ENCODE results near the gene TADA3.
A peak's percentile ranks its signal among the peaks of the same experiment; 100 is the strongest.
"Not testable (repeated sequence)": the region's sequence is repeated elsewhere in the genome, so short reads cannot be mapped to it uniquely, and the experiment has no call there.

TADA3 gene

GRCh38 chr3:9784965-9785364 is 7.3 kb downstream of the TADA3 start:
- Mint-ChIP-seq H3K4me3 (no peak overlapping the region), H3K4me1 (ENCODE audit: low read depth) (peaks cover 56% of the 10 kb centered on the region), H3K36me3 (ENCODE audit: low read depth) (peaks cover 63% of the 10 kb centered on the region), H3K27ac (no peak overlapping the region), H3K27me3 (ENCODE audit: low read depth) (no peaks in the 10 kb centered on the region), H3K9me3 (no peaks in the 10 kb centered on the region)
- no peak for DNase-seq (ENCODE audit: low spot score)

DNA sequence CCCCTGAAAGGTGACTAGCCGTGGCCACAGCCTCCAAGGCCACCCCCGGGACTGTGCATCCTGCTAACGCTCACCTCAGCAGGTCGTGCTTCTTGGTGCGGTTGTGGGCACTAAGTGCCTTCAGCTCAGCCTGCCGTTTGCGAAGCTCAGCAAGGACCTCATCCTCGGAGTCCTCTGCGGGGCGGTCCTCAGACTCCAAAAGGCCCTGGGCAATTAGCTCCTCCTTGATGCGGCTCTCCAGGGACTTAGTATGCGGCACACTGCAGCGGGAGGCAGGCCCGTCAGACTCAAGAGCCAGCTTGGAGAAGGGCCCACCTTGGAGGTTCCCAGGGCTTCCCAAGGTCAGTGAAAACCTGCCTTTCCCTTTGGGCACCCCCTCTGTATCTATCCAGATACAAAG is 8.3 kb downstream of the TADA3 start:
- Mint-ChIP-seq H3K36me3 (ENCODE audit: low read depth) (peaks cover 60% of the 10 kb centered on the region), H3K4me1 (ENCODE audit: low read depth) (peaks cover 61% of the 10 kb centered on the region), H3K27me3 (ENCODE audit: low read depth) (no peaks in the 10 kb centered on the region), H3K27ac (no peak overlapping the region), H3K4me3 (no peak overlapping the region), H3K9me3 (no peaks in the 10 kb centered on the region)
- no peak for DNase-seq (ENCODE audit: low spot score)

DNA sequence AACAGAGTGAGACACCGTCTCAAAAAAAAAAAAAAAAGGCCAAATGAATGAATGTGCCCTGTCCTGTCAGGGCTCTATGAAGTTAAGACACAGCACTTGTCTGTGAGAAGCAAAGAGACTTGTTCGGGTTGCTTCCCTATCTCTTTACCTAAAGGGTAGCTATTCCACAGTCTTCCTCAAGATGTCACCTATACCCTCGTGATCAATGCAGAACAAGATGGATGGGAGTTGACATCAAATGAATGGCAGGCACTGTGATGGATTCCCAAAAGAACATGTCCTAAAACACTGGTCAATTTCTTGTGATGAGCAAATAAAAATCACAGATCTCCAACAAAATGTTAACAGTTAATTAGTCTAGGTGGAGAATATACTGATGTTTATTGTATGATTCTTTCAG is 9.5 kb downstream of the TADA3 start:
- no peak for DNase-seq (ENCODE audit: low spot score)
- Mint-ChIP-seq H3K27ac (peak overlapping the region; percentile 50), H3K9me3 (no peaks in the 10 kb centered on the region), H3K4me3 (no peak overlapping the region), H3K27me3 (ENCODE audit: low read depth) (no peaks in the 10 kb centered on the region), H3K4me1 (ENCODE audit: low read depth) (peaks cover 68% of the 10 kb centered on the region), H3K36me3 (ENCODE audit: low read depth) (peaks cover 59% of the 10 kb centered on the region)

GRCh38 chr3:9781978-9782603 is 10.2 kb downstream of the TADA3 start:
- H3K36me3 Mint-ChIP-seq (ENCODE audit: low read depth) = peaks cover 55% of the 10 kb centered on the region
- H3K4me3 Mint-ChIP-seq = no peak overlapping the region
- DNase-seq (ENCODE audit: low spot score) = no peak
- H3K9me3 Mint-ChIP-seq = no peaks in the 10 kb centered on the region
- H3K4me1 Mint-ChIP-seq (ENCODE audit: low read depth) = peaks cover 68% of the 10 kb centered on the region
- no peaks in the 10 kb centered on the region for H3K27me3 Mint-ChIP-seq (ENCODE audit: low read depth)
- H3K27ac Mint-ChIP-seq = peak overlapping the region; percentile 71

- Mint-ChIP-seq H3K27me3 (ENCODE audit: low read depth) (no peaks in the 10 kb centered on the region), H3K4me3 (no peak overlapping the region), H3K36me3 (ENCODE audit: low read depth) (peaks cover 53% of the 10 kb centered on the region), H3K4me1 (ENCODE audit: low read depth) (peaks cover 64% of the 10 kb centered on the region), H3K27ac (peak overlapping the region; percentile 69), H3K9me3 (no peaks in the 10 kb centered on the region)
- no peak for DNase-seq (ENCODE audit: low spot score)
Measured at GRCh38 chr3:9781551-9781950, 10.7 kb downstream of the TADA3 start.

DNA sequence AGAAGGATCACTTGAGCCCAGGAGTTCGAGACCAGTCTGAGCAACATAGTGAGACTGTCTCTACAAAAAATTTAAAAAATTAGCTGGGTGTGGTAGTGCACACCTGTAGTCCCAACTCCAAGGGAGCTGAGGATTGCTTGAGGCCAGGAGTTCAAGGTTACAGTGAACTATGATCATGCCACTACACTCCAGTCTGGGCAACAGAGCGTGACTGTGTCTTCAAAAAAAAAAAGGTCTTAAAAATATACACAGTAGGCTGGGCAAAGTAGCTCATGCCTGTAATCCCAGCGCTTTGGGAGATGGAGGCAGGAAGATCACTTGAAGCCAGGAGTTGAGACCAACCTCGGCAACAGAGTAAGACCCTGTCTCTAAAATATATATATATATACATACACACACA is 11.4 kb downstream of the TADA3 start:
- Mint-ChIP-seq H3K4me1 (ENCODE audit: low read depth) (peaks cover 61% of the 10 kb centered on the region), H3K36me3 (ENCODE audit: low read depth) (peaks cover 48% of the 10 kb centered on the region), H3K9me3 (no peaks in the 10 kb centered on the region), H3K4me3 (peak overlapping the region; percentile 46), H3K27ac (peak overlapping the region; percentile 85), H3K27me3 (ENCODE audit: low read depth) (no peaks in the 10 kb centered on the region)
- DNase-seq (ENCODE audit: low spot score) = no peak

DNA sequence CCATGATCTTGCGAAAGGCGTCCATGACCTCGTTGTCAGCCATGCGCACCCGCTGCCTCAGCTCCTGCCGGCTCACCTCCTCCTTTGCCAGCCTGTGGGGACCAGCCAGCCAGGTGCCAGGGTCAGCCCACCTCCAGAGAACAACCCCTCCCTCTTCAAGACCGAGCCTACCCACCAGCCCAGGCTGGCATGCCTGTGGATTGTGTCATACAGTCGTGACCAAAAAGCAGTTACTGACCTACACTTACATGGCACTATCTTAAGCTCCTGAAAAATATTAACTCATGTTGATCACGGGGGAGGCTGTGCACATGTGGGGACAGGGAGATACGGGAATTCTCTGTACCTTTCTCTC is 11.8 kb downstream of the TADA3 start:
- Mint-ChIP-seq H3K4me3 (peak overlapping the region; percentile 46), H3K36me3 (ENCODE audit: low read depth) (peaks cover 44% of the 10 kb centered on the region), H3K4me1 (ENCODE audit: low read depth) (peaks cover 59% of the 10 kb centered on the region), H3K27ac (peak overlapping the region; percentile 85), H3K27me3 (ENCODE audit: low read depth) (no peaks in the 10 kb centered on the region), H3K9me3 (no peaks in the 10 kb centered on the region)
- no peak for DNase-seq (ENCODE audit: low spot score)

DNA sequence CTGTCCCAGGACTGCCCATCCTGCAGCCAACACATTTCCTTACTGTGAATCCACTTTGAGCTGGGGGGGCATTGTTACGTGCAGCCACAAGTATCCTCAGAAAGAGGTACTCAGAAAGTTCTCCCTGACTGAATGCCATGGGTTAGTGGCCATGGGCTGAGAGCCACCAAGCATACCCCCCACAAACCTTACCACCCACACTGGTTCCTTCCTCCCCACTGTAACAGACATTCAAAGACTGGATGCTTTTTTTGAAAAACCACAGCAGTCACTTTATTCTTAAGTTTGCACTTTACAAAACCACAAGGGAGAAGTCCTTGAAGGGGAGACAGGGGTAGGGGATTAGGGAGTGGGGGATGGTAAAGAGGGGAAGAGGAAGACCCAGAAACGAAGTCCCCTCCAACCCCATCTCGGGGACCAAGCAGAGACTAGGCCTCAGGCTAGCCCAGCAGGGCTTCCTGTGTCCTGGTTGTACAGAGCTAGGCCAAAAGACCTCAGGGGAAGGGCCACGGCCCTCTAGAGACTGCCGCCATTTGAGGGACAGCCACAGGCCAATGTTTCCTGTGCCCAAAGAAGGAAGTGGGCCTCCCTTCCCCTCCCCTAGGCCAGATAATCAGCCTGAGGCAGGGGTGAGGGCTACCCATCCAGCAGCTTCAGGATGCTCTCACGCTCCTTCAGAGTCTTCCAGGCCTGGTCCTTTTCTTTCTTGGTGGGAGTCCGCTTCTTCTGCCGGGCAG is 12.4 kb downstream of the TADA3 start:
- Mint-ChIP-seq H3K27ac (peak overlapping the region; percentile 85), H3K27me3 (ENCODE audit: low read depth) (no peaks in the 10 kb centered on the region), H3K9me3 (no peaks in the 10 kb centered on the region), H3K4me1 (ENCODE audit: low read depth) (peaks cover 59% of the 10 kb centered on the region), H3K36me3 (ENCODE audit: low read depth) (peaks cover 39% of the 10 kb centered on the region), H3K4me3 (peak overlapping the region; percentile 46)
- DNase-seq (ENCODE audit: low spot score) = peak; percentile 70

DNA sequence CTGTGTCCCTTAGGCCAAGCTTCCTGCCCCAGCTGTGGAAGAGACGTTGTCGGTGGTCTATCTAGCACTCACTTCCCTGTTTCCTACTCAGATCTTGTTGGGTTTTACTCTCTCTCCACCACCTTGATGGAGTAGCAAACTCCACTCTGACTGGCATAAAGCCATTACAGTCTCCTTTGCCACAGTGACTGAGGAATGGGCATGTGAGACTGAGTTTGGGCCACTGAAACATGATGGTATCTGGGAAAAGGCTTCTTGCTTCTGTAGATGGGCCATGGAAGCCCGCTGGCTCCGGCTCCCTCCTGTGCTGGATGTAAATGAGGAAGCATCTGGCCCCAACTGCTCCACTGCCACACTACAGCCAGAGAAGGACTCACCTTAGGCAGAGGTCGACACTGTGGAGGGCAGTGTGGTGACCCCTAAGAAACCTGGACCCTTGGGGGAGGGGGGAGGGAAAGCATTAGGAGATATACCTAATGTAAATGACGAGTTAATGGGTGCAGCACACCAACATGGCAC is 13.1 kb downstream of the TADA3 start:
- Mint-ChIP-seq H3K27ac (peak overlapping the region; percentile 85), H3K4me1 (ENCODE audit: low read depth) (peaks cover 59% of the 10 kb centered on the region), H3K9me3 (no peaks in the 10 kb centered on the region), H3K36me3 (ENCODE audit: low read depth) (peaks cover 36% of the 10 kb centered on the region), H3K27me3 (ENCODE audit: low read depth) (no peaks in the 10 kb centered on the region), H3K4me3 (peak overlapping the region; percentile 46)
- no peak for DNase-seq (ENCODE audit: low spot score)

DNA sequence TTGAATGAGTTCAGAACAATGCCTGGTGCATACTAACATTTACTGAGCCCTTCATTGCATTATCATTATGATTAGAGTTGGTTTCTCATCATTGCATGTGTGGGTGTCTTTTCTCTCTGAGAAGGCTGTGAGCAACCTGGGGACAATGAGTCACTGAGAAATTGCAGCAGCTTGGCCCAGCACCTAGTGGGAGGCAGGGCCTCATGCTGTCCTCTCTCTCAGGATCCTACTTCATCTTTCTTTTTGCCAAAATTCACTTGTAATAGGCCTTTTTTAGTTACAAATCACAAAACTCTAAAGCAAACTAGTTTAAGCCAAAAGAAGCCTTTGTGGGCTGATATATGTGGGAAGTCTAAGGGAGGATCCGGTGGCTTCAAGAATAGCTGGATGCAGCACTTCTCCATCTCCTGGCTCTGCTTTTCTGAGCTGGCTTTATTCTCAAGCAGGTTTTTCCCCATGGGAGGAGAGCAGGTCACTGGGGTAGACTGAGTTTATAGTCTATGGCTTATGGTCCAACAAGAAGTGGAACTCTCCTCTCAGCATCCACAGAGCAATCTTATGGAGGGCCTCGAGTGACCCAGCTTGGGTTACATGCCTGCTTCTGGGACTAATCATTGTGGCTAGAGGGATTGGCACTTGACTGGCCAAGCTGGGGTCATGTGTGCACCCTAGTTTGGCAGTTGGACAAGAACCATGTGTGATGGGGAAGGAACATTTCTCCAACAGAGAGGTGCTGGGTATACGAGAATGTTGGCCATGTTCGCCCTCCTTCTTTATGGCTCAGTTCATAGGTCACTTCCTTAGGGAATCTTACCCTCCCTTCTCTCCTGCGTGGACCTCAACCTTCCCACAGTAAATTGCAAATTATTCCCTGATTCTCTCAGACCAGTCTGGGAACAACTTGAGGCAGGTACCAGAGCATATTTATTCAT is 13.9 kb downstream of the TADA3 start:
- peaks cover 34% of the 10 kb centered on the region for H3K36me3 Mint-ChIP-seq (ENCODE audit: low read depth)
- H3K27ac Mint-ChIP-seq = peak overlapping the region; percentile 85
- H3K4me3 Mint-ChIP-seq = peak overlapping the region; percentile 33
- peaks cover 59% of the 10 kb centered on the region for H3K4me1 Mint-ChIP-seq (ENCODE audit: low read depth)
- peak; percentile 80 for DNase-seq (ENCODE audit: low spot score)
- H3K27me3 Mint-ChIP-seq (ENCODE audit: low read depth) = no peaks in the 10 kb centered on the region
- no peaks in the 10 kb centered on the region for H3K9me3 Mint-ChIP-seq

GRCh38 chr3:9777694-9778021 is 14.6 kb downstream of the TADA3 start:
- Mint-ChIP-seq H3K36me3 (ENCODE audit: low read depth) (peaks cover 29% of the 10 kb centered on the region), H3K27ac (peak overlapping the region; percentile 74), H3K4me1 (ENCODE audit: low read depth) (peaks cover 55% of the 10 kb centered on the region), H3K27me3 (ENCODE audit: low read depth) (no peaks in the 10 kb centered on the region), H3K9me3 (no peaks in the 10 kb centered on the region), H3K4me3 (no peak overlapping the region)
- no peak for DNase-seq (ENCODE audit: low spot score)

DNA sequence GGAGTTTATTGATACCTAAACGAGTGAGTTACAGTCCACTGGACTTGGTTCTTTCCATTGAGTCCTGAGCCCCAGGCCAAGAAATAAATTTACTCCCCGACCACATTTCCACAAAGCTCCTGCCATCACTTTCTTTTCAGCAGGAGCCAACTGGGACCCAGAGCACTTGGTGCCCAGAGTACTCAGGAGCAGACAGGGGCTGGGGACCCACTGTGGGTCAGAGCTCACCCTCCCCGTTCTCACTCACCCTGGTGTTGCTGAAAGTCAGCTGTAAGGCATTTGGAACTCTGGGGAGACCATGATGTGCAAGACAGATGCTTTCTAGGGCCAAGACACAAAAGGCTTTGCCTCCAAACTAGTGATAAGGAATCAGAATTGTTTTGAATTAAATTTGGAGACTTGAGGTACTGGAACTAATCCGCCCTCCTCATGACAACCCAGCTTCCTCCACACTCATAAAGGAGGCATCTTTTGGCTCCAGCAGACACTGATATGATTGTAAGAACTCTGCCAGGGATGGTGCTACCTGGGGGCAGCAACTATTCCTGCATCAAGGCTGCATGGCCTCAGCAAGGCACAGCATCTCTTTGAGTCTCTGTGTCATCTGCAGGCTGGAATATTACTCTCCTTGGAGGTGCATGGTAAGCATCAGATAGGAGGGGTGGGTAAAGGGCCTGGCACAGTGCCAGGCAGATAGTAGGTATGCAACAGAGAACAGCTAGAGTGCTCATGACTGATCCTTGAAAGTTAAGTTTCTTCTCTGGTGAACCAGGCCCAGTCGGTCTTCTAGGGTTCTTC is 15.2 kb downstream of the TADA3 start:
- no peak overlapping the region for H3K4me3 Mint-ChIP-seq
- peaks cover 24% of the 10 kb centered on the region for H3K36me3 Mint-ChIP-seq (ENCODE audit: low read depth)
- no peak for DNase-seq (ENCODE audit: low spot score)
- no peaks in the 10 kb centered on the region for H3K27me3 Mint-ChIP-seq (ENCODE audit: low read depth)
- H3K4me1 Mint-ChIP-seq (ENCODE audit: low read depth) = peaks cover 49% of the 10 kb centered on the region
- no peaks in the 10 kb centered on the region for H3K9me3 Mint-ChIP-seq
- peak overlapping the region; percentile 74 for H3K27ac Mint-ChIP-seq

DNA sequence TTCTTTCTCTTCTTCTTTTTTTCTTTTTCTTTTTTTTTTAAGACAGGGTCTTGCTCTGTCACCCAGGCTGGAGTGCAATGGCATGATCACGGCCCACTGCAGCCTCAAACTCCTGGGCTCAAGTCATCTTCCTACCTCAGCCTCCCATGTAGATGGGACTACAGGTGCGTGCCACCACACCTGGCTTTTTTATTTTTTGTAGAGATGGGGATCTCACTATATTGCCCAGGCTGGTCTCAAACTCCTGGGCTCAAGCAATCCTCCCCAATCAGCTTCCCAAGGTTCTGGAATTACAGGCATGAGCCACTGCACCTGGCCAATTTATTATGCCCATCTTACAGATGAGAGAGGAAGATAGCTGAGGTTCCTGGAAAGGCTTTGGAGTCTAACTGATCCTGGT is 21.3 kb downstream of the TADA3 start:
- peaks cover 11% of the 10 kb centered on the region for H3K36me3 Mint-ChIP-seq (ENCODE audit: low read depth)

More for the DNA sequence above, 21.3 kb downstream of the TADA3 start:
- DNase-seq (ENCODE audit: low spot score); H3K9me3 Mint-ChIP-seq; H3K27me3 Mint-ChIP-seq (ENCODE audit: low read depth): not testable (repeated sequence)
- Mint-ChIP-seq H3K27ac (peak overlapping the region; percentile 85), H3K4me1 (ENCODE audit: low read depth) (peaks cover 24% of the 10 kb centered on the region), H3K4me3 (peak overlapping the region; percentile 83)
